ENCODE results near the gene SEMA5A. TPM values are rescaled to one million over a fixed set of nuclear protein-coding genes. Genes with fewer than 3 reads are reported as not detected.

Gene SEMA5A
- polyA plus RNA-seq, 1 of the 3 experiments (the other 2 are of a cell fraction) = 0.58 TPM

DNA sequence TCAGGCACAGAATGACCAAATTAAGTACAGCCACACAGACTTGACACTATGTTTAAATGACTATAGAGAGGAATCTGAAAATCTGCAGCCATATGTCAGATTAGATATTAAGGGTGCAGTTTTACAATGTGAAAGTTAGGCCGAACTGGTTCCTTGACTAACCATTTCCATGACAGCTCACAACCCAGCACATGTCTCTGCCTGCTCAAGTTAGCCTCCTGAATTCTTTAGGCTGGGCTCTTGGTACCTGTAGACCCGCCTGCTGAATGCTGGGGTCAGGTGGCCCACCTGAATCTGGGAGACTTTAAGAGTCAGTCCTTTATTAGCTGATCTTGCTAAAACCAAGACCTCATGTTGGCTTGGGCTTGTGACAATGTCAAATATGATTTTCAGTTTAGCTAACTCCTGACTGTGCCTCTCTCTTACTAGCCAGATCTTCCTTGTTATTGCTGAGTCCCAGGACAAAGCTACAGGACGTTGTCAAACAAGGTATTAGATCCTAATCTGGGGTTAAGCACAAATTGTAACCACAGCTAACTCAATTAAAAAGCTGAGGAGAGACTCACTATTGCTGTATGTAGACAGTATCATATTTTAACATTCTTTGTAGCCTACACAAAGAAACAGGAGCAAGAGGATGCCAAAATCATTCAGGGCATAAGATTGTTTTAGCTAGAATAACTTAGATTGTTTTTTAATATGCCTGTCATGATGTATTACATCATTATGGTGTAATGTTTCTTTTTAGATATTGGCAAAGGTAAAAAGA is 490.9 kb downstream of the SEMA5A start:
- TF ChIP-seq, protein P1, sequence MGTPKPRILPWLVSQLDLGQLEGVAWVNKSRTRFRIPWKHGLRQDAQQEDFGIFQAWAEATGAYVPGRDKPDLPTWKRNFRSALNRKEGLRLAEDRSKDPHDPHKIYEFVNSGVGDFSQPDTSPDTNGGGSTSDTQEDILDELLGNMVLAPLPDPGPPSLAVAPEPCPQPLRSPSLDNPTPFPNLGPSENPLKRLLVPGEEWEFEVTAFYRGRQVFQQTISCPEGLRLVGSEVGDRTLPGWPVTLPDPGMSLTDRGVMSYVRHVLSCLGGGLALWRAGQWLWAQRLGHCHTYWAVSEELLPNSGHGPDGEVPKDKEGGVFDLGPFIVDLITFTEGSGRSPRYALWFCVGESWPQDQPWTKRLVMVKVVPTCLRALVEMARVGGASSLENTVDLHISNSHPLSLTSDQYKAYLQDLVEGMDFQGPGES (IDR thresholded peaks at IDR 0.05; ENCODE audit: low read depth, low read length) = no peak
- TF ChIP-seq EP300 (IDR thresholded peaks at IDR 0.05; ENCODE audit: borderline replicate concordance in 1 of 2, low read depth in 1 of 2, low read length in 1 of 2) (no peak), MXI1 (IDR thresholded peaks at IDR 0.05; ENCODE audit: low read depth, low read length) (no peak), RFX5 (IDR thresholded peaks at IDR 0.05; ENCODE audit: low read length) (no peak), USF1 (IDR thresholded peaks at IDR 0.05; ENCODE audit: borderline replicate concordance, low read depth) (no peak), POLR2AphosphoS5 (IDR thresholded peaks at IDR 0.05; ENCODE audit: low read depth, low read length) (no peak), FOXJ3 (CRISPR knock-in tag; IDR thresholded peaks at IDR 0.05) (no peak), RAD21 (IDR thresholded peaks at IDR 0.05; ENCODE audit: low read length) (no peak), GABPA (IDR thresholded peaks at IDR 0.05; ENCODE audit: low read depth) (no peak), YY1 (IDR thresholded peaks at IDR 0.05; ENCODE audit: low read depth) (no peak), FOXM1 (IDR thresholded peaks at IDR 0.05; ENCODE audit: low read depth) (no peak), TCF12 (IDR thresholded peaks at IDR 0.05) (no peak), CHD2 (IDR thresholded peaks at IDR 0.05; ENCODE audit: low read length, partially characterized antibody) (no peak), REST (IDR thresholded peaks at IDR 0.05; ENCODE audit: low read depth, low read length) (no peak)
- TF ChIP-seq, protein P2, sequence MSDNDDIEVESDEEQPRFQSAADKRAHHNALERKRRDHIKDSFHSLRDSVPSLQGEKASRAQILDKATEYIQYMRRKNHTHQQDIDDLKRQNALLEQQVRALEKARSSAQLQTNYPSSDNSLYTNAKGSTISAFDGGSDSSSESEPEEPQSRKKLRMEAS (IDR thresholded peaks at IDR 0.05; ENCODE audit: low read depth) = no peak
- TF ChIP-seq, protein P3, sequence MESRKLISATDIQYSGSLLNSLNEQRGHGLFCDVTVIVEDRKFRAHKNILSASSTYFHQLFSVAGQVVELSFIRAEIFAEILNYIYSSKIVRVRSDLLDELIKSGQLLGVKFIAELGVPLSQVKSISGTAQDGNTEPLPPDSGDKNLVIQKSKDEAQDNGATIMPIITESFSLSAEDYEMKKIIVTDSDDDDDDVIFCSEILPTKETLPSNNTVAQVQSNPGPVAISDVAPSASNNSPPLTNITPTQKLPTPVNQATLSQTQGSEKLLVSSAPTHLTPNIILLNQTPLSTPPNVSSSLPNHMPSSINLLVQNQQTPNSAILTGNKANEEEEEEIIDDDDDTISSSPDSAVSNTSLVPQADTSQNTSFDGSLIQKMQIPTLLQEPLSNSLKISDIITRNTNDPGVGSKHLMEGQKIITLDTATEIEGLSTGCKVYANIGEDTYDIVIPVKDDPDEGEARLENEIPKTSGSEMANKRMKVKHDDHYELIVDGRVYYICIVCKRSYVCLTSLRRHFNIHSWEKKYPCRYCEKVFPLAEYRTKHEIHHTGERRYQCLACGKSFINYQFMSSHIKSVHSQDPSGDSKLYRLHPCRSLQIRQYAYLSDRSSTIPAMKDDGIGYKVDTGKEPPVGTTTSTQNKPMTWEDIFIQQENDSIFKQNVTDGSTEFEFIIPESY (IDR thresholded peaks at IDR 0.05; ENCODE audit: borderline replicate concordance, low read depth) = no peak
- Histone ChIP-seq H4K20me1 (ENCODE audit: insufficient read depth) (no peaks in the 10 kb centered on the region), H3K4me2 (no peak overlapping the region), H3K9me3 (no peaks in the 10 kb centered on the region), H3K4me3 (ENCODE audit: low read depth in 2 of 2, low read length in 1 of 2) (no peak overlapping the region), H2AFZ (ENCODE audit: low read depth) (no peak overlapping the region), H3K9me2 (no peaks in the 10 kb centered on the region), H3K27me3 (ENCODE audit: insufficient read depth) (no peaks in the 10 kb centered on the region), H3F3A (replicated peaks; ENCODE audit: insufficient read depth) (peaks cover 12% of the 10 kb centered on the region), H3K4me1 (ENCODE audit: control insufficient read depth in 1 of 2, insufficient read depth in 2 of 2, low read depth in 1 of 2, low read length in 1 of 2) (peaks cover 2 to 21% of the 10 kb centered on the region in 2 experiments; a peak in 3 of 4 replicates), H3K36me3 (replicated peaks in 1 of 2; ENCODE audit: control insufficient read depth in 1 of 2, insufficient read depth in 2 of 2, low read length in 1 of 2) (no peaks in the 10 kb centered on the region), H3K79me2 (ENCODE audit: insufficient read depth) (no peaks in the 10 kb centered on the region), H3K9ac (no peak overlapping the region), H3K27ac (ENCODE audit: low read depth in 2 of 2, low read length in 1 of 2) (peak overlapping the region in 1 of 2 experiments; percentile 25; a peak in 1 of 4 replicates)
- ChIA-PET CTCF (interaction anchor here (1.2 kb wide), 1 partner anchor 12 kb away, joined by 3 read pairs; no protein-coding TSS in a partner anchor), POLR2A (no interaction called here)
- WGBS (ENCODE audit: low lambda C conversion rate) = 44% methylated on average over 2 of the region's 3 CpGs
- no peak for DNase-seq
